ENCODE measurements around the gene ST6GALNAC2. TPM values are rescaled to one million over a fixed set of nuclear protein-coding genes. Genes with fewer than 3 reads are reported as not detected.
A peak's percentile ranks its signal among the peaks of the same experiment; 100 is the strongest.

ST6GALNAC2 gene
- total RNA-seq: 8.6 and 20.8 TPM in 2 replicates

DNA sequence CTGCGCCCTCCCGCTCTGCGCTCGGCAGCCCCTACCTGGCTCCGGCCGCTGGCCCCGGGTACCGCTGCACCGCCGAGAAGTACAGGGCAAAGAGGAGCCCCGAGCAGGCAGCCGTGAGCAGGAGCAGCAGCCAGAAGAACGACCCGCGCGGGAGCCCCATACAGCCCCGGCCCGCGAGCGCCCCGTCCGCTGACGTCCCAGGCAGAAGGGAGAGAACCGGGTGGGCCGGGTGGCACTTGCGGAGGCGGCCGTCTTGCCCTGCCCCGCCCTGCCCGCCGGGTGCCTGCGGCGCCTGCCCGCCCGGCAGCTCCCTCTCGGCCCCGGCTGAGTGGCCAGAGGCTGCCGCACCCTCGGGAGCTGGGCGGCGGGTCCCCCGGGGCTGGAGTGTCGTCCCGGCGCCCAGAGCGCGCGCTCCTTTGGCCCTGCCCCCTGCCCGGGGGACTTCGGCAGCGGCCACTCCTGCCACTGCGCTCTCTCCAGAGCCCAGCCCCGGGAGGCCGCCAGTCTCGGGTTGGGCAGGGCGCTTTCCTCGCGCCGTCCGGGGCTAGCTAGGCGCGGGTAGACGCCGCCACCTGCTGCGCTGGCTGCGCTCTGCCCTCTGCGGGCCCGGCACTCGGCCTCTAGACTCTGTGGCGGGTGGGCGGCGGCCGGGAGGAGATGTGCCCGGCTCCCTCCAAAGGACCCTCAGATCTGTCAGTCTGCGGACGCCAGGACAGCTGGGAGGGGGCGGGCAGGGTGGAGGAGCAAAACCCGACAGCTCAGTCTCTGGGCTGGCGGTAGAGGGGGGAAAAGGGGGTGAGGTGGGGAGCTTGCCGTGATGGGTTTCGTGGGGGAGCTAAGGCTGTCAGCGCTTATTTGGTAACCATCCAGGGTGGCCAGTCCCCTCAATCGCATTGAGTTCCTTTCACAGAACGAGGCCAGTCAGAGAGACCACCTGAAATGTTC, at the start of gene ST6GALNAC2:
TSS of gene ST6GALNAC2 (minus strand) at position 212 of the 945 bp plus-strand sequence. CDS start at position 160, 52 bp downstream.

GRCh38 chr17:76539631-76540271, 45.9 kb downstream of the ST6GALNAC2 start, which contains the start of gene PRCD:
Gene PRCD (plus strand): TSS chr17:76540044. CDS start chr17:76540142, 98 bp downstream.

GRCh38 chr17:76537578-76538280, 47.9 kb downstream of the ST6GALNAC2 start, which contains the start of gene CYGB:
Gene CYGB (minus strand): TSS chr17:76537709. CDS start chr17:76537542, 167 bp downstream.

Small RNA genes lying within 50 kb of the gene (small RNA-seq; reads per million reads assigned to genes)
- gene AC015802.2 (not detected), gene SNORD1A (not detected), gene SNORD1B (720 reads per million, percentile 99 among the genes with 10 or more reads in this experiment)

Other genes with a start within 250 kb of the ST6GALNAC2 start
- 76.9 and 231 TPM in 2 replicates for gene PRPSAP1, start 231.9 kb downstream of the ST6GALNAC2 start, total RNA-seq
- 62.8 and 90.7 TPM in 2 replicates for gene SPHK1, start 201.3 kb downstream of the ST6GALNAC2 start, total RNA-seq
- 11.2 and 17.3 TPM in 2 replicates for gene UBE2O, start 132.7 kb downstream of the ST6GALNAC2 start, total RNA-seq
- 0.79 TPM in 1 of 2 replicates, not detected in the other for gene AANAT, start 118.3 kb downstream of the ST6GALNAC2 start, total RNA-seq
- gene RHBDF2, start 84.4 kb downstream of the ST6GALNAC2 start, total RNA-seq: 11.0 and 15.8 TPM in 2 replicates
- 1.2 and 2.0 TPM in 2 replicates for gene CYGB, start 48.2 kb downstream of the ST6GALNAC2 start, total RNA-seq
- 0.43 TPM in 1 of 2 replicates, not detected in the other for gene PRCD, start 45.8 kb downstream of the ST6GALNAC2 start, total RNA-seq
- gene ST6GALNAC1, start 57.9 kb upstream of the ST6GALNAC2 start, total RNA-seq: 0.79 and 1.3 TPM in 2 replicates
- gene MXRA7, start 125.1 kb upstream of the ST6GALNAC2 start, total RNA-seq: 263 and 346 TPM in 2 replicates
- gene JMJD6, start 140.7 kb upstream of the ST6GALNAC2 start, total RNA-seq: 11.4 and 11.5 TPM in 2 replicates
- 17.9 and 23.2 TPM in 2 replicates for gene METTL23, start 141.0 kb upstream of the ST6GALNAC2 start, total RNA-seq
- 94.6 and 210 TPM in 2 replicates for gene SRSF2, start 151.5 kb upstream of the ST6GALNAC2 start, total RNA-seq
- gene MFSD11, start 152.3 kb upstream of the ST6GALNAC2 start, total RNA-seq: 46.2 and 49.5 TPM in 2 replicates